ENCODE data around the gene POLR2M. TPM values are rescaled to one million over a fixed set of nuclear protein-coding genes. Genes with fewer than 3 reads are reported as not detected.

Gene POLR2M
- total and polyA plus RNA-seq, 2 experiments from 2014 or later, result 19.6 to 46.3 TPM

- TF ChIP-seq NANOG (IDR thresholded peaks at IDR 0.05; ENCODE audit: borderline replicate concordance) (no peak), REST (IDR thresholded peaks at IDR 0.05; ENCODE audit: unreplicated experiment) (no peak)
- H4K20me1 ChIP-seq (replicated peaks; ENCODE audit: insufficient read depth), result no peaks in the 10 kb centered on the region
- no peaks in the 10 kb centered on the region for H3K9me2 ChIP-seq (ENCODE audit: insufficient read depth)
- peaks cover 3% of the 10 kb centered on the region; the same call in 2 of the 3 replicates for H3K9me3 Mint-ChIP-seq
- no peaks in the 10 kb centered on the region for H3K36me3 Mint-ChIP-seq (ENCODE audit: low read depth)
- no peaks in the 10 kb centered on the region for H3K79me2 ChIP-seq (replicated peaks; ENCODE audit: insufficient read depth)
- H3K27ac ChIP-seq (ENCODE audit: low read depth), result no peak overlapping the region
- peaks cover 6% of the 10 kb centered on the region for H3K27me3 Mint-ChIP-seq (ENCODE audit: insufficient read depth, low read depth, poor library complexity)
- no peak overlapping the region for H2AFZ ChIP-seq
- ATAC-seq (no peak), DNase-seq (ENCODE audit: low spot score) (no peak)
- H3K36me3 ChIP-seq (ENCODE audit: insufficient read depth), result no peaks in the 10 kb centered on the region
- peaks cover 6% of the 10 kb centered on the region for H3K4me1 Mint-ChIP-seq
- H3K4me1 ChIP-seq (ENCODE audit: insufficient read depth), result no peaks in the 10 kb centered on the region
- no peak overlapping the region for H3K27ac Mint-ChIP-seq
- H3K4me3 ChIP-seq, result no peak overlapping the region
- no peaks in the 10 kb centered on the region for H3F3A ChIP-seq (replicated peaks; ENCODE audit: low read depth)
- no peak overlapping the region for H3K4me3 Mint-ChIP-seq
- H3K27me3 ChIP-seq (ENCODE audit: insufficient read depth), result no peaks in the 10 kb centered on the region
- no peak overlapping the region for H3K4me2 ChIP-seq
Measured at GRCh38 chr15:57728436-57728835, 21.9 kb downstream of the POLR2M start.

DNA sequence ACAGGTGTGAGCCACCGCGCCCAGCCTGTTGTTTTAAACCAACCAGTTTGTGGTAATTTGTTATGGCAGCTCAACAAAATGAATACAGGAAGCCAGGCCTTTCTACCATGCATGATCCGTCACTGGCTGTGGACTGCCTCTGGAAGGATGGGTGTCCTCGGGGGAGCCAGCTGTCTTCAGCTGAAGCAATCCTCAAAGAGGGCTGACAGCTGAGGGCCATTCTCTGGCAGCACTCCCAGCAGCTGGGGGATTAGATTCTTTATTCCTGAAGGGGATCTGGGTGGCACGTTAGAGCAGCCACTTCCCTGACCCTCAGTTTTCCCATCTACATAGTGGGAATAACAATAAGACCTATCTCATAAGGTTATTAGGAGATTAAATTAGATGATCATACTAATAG lies 24.4 kb downstream of the POLR2M start:
- no peak for ATAC-seq
- H3K9me3 Mint-ChIP-seq, result no peaks in the 10 kb centered on the region
- Histone ChIP-seq H3F3A (replicated peaks; ENCODE audit: low read depth) (no peaks in the 10 kb centered on the region), H3K27ac (ENCODE audit: low read depth) (no peak overlapping the region), H3K27me3 (ENCODE audit: insufficient read depth) (no peaks in the 10 kb centered on the region), H3K79me2 (replicated peaks; ENCODE audit: insufficient read depth) (no peaks in the 10 kb centered on the region), H3K4me2 (no peak overlapping the region), H4K20me1 (replicated peaks; ENCODE audit: insufficient read depth) (no peaks in the 10 kb centered on the region), H3K4me3 (no peak overlapping the region), H2AFZ (no peak overlapping the region), H3K4me1 (ENCODE audit: insufficient read depth) (peaks cover 3% of the 10 kb centered on the region; the same call in 1 of the 2 replicates), H3K9me2 (ENCODE audit: insufficient read depth) (no peaks in the 10 kb centered on the region), H3K36me3 (ENCODE audit: insufficient read depth) (no peaks in the 10 kb centered on the region)
- peaks cover 6% of the 10 kb centered on the region for H3K27me3 Mint-ChIP-seq (ENCODE audit: insufficient read depth, low read depth, poor library complexity)
- H3K27ac Mint-ChIP-seq, result no peak overlapping the region
- no peak overlapping the region for H3K4me3 Mint-ChIP-seq
- no peak for DNase-seq (ENCODE audit: low spot score)
- no peaks in the 10 kb centered on the region for H3K36me3 Mint-ChIP-seq (ENCODE audit: low read depth)
- peaks cover 9% of the 10 kb centered on the region for H3K4me1 Mint-ChIP-seq
- TF ChIP-seq EZH2 (IDR thresholded peaks at IDR 0.05; ENCODE audit: low read depth, unreplicated experiment), result no peak
- TF ChIP-seq POLR2AphosphoS5 (IDR thresholded peaks at IDR 0.05; ENCODE audit: low read depth), result no peak
- TF ChIP-seq CTCF (conservative IDR thresholded peaks at IDR 0.05; ENCODE audit: low read depth in 2 of 2), result no peak
- TF ChIP-seq EZH2phosphoT487 (IDR thresholded peaks at IDR 0.05; ENCODE audit: unreplicated experiment), result no peak
- no peak for TF ChIP-seq JUNB (IDR thresholded peaks at IDR 0.05; ENCODE audit: unreplicated experiment)
- TF ChIP-seq, protein P1, sequence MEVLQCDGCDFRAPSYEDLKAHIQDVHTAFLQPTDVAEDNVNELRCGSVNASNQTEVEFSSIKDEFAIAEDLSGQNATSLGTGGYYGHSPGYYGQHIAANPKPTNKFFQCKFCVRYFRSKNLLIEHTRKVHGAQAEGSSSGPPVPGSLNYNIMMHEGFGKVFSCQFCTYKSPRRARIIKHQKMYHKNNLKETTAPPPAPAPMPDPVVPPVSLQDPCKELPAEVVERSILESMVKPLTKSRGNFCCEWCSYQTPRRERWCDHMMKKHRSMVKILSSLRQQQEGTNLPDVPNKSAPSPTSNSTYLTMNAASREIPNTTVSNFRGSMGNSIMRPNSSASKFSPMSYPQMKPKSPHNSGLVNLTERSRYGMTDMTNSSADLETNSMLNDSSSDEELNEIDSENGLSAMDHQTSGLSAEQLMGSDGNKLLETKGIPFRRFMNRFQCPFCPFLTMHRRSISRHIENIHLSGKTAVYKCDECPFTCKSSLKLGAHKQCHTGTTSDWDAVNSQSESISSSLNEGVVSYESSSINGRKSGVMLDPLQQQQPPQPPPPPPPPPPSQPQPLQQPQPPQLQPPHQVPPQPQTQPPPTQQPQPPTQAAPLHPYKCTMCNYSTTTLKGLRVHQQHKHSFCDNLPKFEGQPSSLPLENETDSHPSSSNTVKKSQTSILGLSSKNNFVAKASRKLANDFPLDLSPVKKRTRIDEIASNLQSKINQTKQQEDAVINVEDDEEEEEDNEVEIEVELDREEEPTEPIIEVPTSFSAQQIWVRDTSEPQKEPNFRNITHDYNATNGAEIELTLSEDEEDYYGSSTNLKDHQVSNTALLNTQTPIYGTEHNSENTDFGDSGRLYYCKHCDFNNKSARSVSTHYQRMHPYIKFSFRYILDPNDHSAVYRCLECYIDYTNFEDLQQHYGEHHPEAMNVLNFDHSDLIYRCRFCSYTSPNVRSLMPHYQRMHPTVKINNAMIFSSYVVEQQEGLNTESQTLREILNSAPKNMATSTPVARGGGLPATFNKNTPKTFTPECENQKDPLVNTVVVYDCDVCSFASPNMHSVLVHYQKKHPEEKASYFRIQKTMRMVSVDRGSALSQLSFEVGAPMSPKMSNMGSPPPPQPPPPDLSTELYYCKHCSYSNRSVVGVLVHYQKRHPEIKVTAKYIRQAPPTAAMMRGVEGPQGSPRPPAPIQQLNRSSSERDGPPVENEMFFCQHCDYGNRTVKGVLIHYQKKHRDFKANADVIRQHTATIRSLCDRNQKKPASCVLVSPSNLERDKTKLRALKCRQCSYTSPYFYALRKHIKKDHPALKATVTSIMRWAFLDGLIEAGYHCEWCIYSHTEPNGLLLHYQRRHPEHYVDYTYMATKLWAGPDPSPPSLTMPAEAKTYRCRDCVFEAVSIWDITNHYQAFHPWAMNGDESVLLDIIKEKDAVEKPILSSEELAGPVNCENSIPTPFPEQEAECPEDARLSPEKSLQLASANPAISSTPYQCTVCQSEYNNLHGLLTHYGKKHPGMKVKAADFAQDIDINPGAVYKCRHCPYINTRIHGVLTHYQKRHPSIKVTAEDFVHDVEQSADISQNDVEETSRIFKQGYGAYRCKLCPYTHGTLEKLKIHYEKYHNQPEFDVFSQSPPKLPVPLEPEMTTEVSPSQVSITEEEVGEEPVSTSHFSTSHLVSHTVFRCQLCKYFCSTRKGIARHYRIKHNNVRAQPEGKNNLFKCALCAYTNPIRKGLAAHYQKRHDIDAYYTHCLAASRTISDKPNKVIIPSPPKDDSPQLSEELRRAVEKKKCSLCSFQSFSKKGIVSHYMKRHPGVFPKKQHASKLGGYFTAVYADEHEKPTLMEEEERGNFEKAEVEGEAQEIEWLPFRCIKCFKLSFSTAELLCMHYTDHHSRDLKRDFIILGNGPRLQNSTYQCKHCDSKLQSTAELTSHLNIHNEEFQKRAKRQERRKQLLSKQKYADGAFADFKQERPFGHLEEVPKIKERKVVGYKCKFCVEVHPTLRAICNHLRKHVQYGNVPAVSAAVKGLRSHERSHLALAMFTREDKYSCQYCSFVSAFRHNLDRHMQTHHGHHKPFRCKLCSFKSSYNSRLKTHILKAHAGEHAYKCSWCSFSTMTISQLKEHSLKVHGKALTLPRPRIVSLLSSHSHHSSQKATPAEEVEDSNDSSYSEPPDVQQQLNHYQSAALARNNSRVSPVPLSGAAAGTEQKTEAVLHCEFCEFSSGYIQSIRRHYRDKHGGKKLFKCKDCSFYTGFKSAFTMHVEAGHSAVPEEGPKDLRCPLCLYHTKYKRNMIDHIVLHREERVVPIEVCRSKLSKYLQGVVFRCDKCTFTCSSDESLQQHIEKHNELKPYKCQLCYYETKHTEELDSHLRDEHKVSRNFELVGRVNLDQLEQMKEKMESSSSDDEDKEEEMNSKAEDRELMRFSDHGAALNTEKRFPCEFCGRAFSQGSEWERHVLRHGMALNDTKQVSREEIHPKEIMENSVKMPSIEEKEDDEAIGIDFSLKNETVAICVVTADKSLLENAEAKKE (CRISPR knock-in tag; IDR thresholded peaks at IDR 0.05), result no peak
- no peak for TF ChIP-seq ETS1 (IDR thresholded peaks at IDR 0.05)
- no peak for TF ChIP-seq ZNF114 (CRISPR knock-in tag; IDR thresholded peaks at IDR 0.05)
